Spinal cord (tissue), 10 donors: ENCODE results near the gene MAGEA2. TPM values are rescaled to one million over a fixed set of nuclear protein-coding genes. Genes with fewer than 3 reads are reported as not detected.
"Not testable (repeated sequence)": the region's sequence is repeated elsewhere in the genome, so short reads cannot be mapped to it uniquely, and the experiment has no call there.

Source experiments
- DNase-seq, 6 donors: peaks; one replicate each; pipeline versions ENCODE4 v3.0.0 to v3.0.0-alpha.2; 2013 to 2015; ENCODE audit warnings: low spot score in 6 of 6, low read depth in 4 of 6
- H3K27ac ChIP-seq: one replicate; pipeline ENCODE4 v1.5.1; 2013; ENCODE audit warnings: low read depth, low read length, control low read depth
- H3K27me3 ChIP-seq: one replicate; pipeline ENCODE4 v1.6.1; 2013; ENCODE audit warnings: low read length; ENCODE audit not compliant: control insufficient read depth, insufficient read depth
- H3K36me3 ChIP-seq: one replicate; pipeline ENCODE4 v1.6.1; 2013; ENCODE audit warnings: low read length; ENCODE audit not compliant: control insufficient read depth, insufficient read depth
- H3K4me1 ChIP-seq: one replicate; pipeline ENCODE4 v1.6.1; 2013; ENCODE audit warnings: low read length; ENCODE audit not compliant: control insufficient read depth, insufficient read depth
- H3K4me3 ChIP-seq: one replicate; pipeline ENCODE4 v1.5.1; 2013; ENCODE audit warnings: low read depth, low read length, control low read depth
- H3K9me3 ChIP-seq: one replicate; pipeline ENCODE4 v1.6.1; 2013; ENCODE audit warnings: low read length; ENCODE audit not compliant: control insufficient read depth, insufficient read depth
- WGBS: methylation state at CpG from one replicate; pipeline ENCODE4 v1.1.5; 2013; ENCODE audit warnings: missing lambda C conversion rate; ENCODE audit not compliant: insufficient coverage; 5-methylcytosine and 5-hydroxymethylcytosine counted together
- polyA plus RNA-seq, 2 donors: library from polyadenylated mRNA; unstranded; fragments of 120-200 nt; gene quantifications; one replicate each; pipeline ENCODE4 v1.2.1, GENCODE V29; 2013; ENCODE audit not compliant: insufficient read length in 2 of 2
- total RNA-seq, 2 donors: library from RNA; depleted of rRNA in 1 of 2; stranded (reverse); fragments of 120-200 nt in 1 of 2; fragments of >200 nt in 1 of 2; gene quantifications; one replicate each; pipeline versions ENCODE4 v1.2.3 to v1.2.4, GENCODE V29; 2013 to 2014
- donor health status: healthy.

Gene MAGEA2
- total and polyA plus RNA-seq, 4 donors: not detected

GRCh38 chrX:152709173-152709572 lies 44.5 kb downstream of the MAGEA2 start, which contains the start of gene CSAG2:
CSAG2 (minus strand) TSS chrX:152709273; CDS start chrX:152709112, 161 bp downstream.
- H3K9me3 ChIP-seq, DNase-seq, H3K27me3 ChIP-seq, H3K27ac ChIP-seq, H3K36me3 ChIP-seq, H3K4me3 ChIP-seq, H3K4me1 ChIP-seq: not testable (repeated sequence)
- WGBS: no CpG with 5 or more reads among the region's 2 CpGs

DNA sequence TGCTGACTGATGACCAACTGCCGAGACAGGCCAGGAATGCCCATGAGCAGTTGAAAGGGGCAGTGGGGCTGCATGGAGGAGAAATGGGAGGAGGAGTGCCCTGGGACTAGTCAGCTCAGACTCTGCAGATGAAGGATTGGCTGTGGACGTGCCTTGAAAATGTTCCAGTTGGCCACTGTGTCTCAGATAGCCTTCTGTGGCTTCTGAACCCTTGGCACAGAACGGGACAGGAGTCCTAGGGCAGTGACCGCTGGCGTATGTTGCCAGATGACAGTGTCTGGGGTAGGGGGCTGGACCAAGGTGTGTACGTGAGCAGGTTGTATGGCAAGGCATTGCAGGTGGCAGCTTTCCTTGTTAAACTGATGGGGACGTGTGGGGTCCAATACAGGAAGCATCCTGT lies 47.1 kb downstream of the MAGEA2 start:
- H3K36me3 ChIP-seq, DNase-seq, H3K4me3 ChIP-seq, H3K4me1 ChIP-seq, H3K27ac ChIP-seq, H3K27me3 ChIP-seq, H3K9me3 ChIP-seq: not testable (repeated sequence)
- WGBS: 53% methylated on average over 2 of the region's 7 CpGs

- H3K4me1 ChIP-seq, H3K27ac ChIP-seq, H3K36me3 ChIP-seq, H3K27me3 ChIP-seq, H3K9me3 ChIP-seq, H3K4me3 ChIP-seq: not testable (repeated sequence)
- WGBS: 86% methylated on average over 3 of the region's 5 CpGs
- DNase-seq: peak in 1 of 6 donors; percentile 0
Observed at GRCh38 chrX:152700390-152700789, 53.3 kb downstream of the MAGEA2 start.

Other genes starting within 250 kb of the MAGEA2 start
- gene GABRQ, start 115.9 kb downstream of the MAGEA2 start, total RNA-seq: 10 to 100 TPM in 1 of 2 donors, 1 to 10 TPM in 1; 6.4 to 25.4 TPM
- gene GABRQ, start 115.9 kb downstream of the MAGEA2 start, polyA plus RNA-seq: 10 to 100 TPM; 15.3 to 19.6 TPM
- gene MAGEA3, start 55.0 kb downstream of the MAGEA2 start, total RNA-seq: not detected
- gene MAGEA3, start 55.0 kb downstream of the MAGEA2 start, polyA plus RNA-seq: not detected
- not detected for gene CSAG2, start 44.6 kb downstream of the MAGEA2 start, total RNA-seq
- not detected for gene CSAG2, start 44.6 kb downstream of the MAGEA2 start, polyA plus RNA-seq
- gene MAGEA2B, start 39.2 kb downstream of the MAGEA2 start, total RNA-seq: not detected
- gene MAGEA2B, start 39.2 kb downstream of the MAGEA2 start, polyA plus RNA-seq: not detected
- under 1 TPM in 1 of 2 donors, not detected in 1; 0.33 TPM for gene CSAG1, start 20.1 kb downstream of the MAGEA2 start, total RNA-seq
- not detected for gene CSAG1, start 20.1 kb downstream of the MAGEA2 start, polyA plus RNA-seq
- gene MAGEA12, start 20.1 kb downstream of the MAGEA2 start, total RNA-seq: not detected
- under 1 TPM in 1 of 2 donors, not detected in 1; 0.12 TPM for gene MAGEA12, start 20.1 kb downstream of the MAGEA2 start, polyA plus RNA-seq
- gene CSAG3, start 5.4 kb upstream of the MAGEA2 start, total RNA-seq: not detected
- not detected for gene CSAG3, start 5.4 kb upstream of the MAGEA2 start, polyA plus RNA-seq
- not detected for gene MAGEA6, start 15.8 kb upstream of the MAGEA2 start, total RNA-seq
- gene MAGEA6, start 15.8 kb upstream of the MAGEA2 start, polyA plus RNA-seq: not detected
- gene CETN2, start 76.9 kb upstream of the MAGEA2 start, total RNA-seq: 100 to 1,000 TPM in 1 of 2 donors, 10 to 100 TPM in 1; 34.1 to 129 TPM
- gene CETN2, start 76.9 kb upstream of the MAGEA2 start, polyA plus RNA-seq: 10 to 100 TPM; 77.5 to 99.1 TPM
- 10 to 100 TPM; 18.0 to 19.1 TPM for gene NSDHL, start 77.2 kb upstream of the MAGEA2 start, total RNA-seq
- gene NSDHL, start 77.2 kb upstream of the MAGEA2 start, polyA plus RNA-seq: 10 to 100 TPM; 38.4 to 49.5 TPM
- gene ZNF185, start 144.2 kb upstream of the MAGEA2 start, total RNA-seq: 1 to 10 TPM; 3.7 to 8.9 TPM
- gene ZNF185, start 144.2 kb upstream of the MAGEA2 start, polyA plus RNA-seq: 1 to 10 TPM; 6.4 to 8.5 TPM
- gene PNMA5, start 240.3 kb upstream of the MAGEA2 start, total RNA-seq: 1 to 10 TPM; 1.5 to 3.3 TPM
- 1 to 10 TPM; 4.9 to 6.6 TPM for gene PNMA5, start 240.3 kb upstream of the MAGEA2 start, polyA plus RNA-seq